Measurements from ENCODE around the gene HIBCH. TPM values are rescaled to one million over a fixed set of nuclear protein-coding genes. Genes with fewer than 3 reads are reported as not detected.
"Not testable (repeated sequence)": the region's sequence is repeated elsewhere in the genome, so short reads cannot be mapped to it uniquely, and the experiment has no call there.

HIBCH gene
- polyA plus RNA-seq, 1 experiment = 5.2 TPM

DNA sequence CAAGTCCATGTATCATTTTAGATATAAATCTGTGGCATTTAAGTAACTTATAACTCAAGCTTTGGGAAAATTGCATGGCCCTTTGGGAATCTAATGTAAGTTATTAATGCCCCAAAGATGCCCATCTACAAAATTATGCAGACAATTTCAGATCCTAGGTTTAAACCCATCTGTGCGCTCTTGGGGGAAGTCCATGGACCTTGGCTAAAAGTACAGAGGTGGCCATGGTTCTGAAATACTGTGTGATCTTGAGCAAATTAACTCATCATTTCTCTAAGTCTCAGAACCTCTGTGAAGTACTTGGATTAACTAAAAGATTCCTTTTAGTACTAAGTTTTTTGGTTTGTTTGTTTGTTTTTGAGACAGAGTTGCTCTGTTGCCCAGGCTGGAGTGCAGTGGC is 43.3 kb upstream of the HIBCH start:
- CTCF ChIA-PET = no interaction called here
- POLR2A ChIA-PET = no interaction called here
- no peak for TF ChIP-seq CTCF (IDR thresholded peaks at IDR 0.05; ENCODE audit: insufficient read depth, low read depth, low read length)
- Histone ChIP-seq H3K36me3 (ENCODE audit: control insufficient read depth, insufficient read depth, low read length) (peaks cover 1% of the 10 kb centered on the region), H3K4me3 (ENCODE audit: low read depth, low read length) (no peak overlapping the region), H3K27me3 (ENCODE audit: control insufficient read depth, insufficient read depth, low read length) (no peaks in the 10 kb centered on the region)
- no peak for DNase-seq (ENCODE audit: low read depth)

DNA sequence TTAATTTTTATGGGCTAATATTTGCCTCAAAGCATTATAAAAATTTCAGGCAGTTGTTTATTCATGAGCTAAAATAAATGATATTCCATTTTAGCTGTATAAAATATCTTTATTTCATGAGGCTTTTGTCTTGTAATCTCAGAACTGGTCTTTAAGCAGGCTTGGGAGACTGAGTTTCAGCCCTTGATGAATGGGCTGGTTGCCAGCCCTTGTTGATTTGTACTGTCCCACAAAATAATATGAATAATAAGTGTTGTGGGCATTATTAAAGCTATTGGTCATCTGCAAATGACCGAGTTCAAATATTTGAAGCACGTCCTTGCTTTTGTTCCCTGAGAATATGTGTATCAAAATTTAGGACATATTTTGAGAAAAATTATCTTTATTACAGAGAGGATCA is 41.9 kb upstream of the HIBCH start:
- TF ChIP-seq CTCF (IDR thresholded peaks at IDR 0.05; ENCODE audit: insufficient read depth, low read depth, low read length) = no peak
- DNase-seq (ENCODE audit: low read depth) = no peak
- CTCF ChIA-PET = interaction anchor here (0.9 to 1.0 kb wide), 2 partner anchors 18 to 48 kb away, joined by 3 read pairs; partner anchors contain the start of gene INPP1
- POLR2A ChIA-PET = no interaction called here
- Histone ChIP-seq H3K4me3 (ENCODE audit: low read depth, low read length) (no peak overlapping the region), H3K36me3 (ENCODE audit: control insufficient read depth, insufficient read depth, low read length) (peaks cover 1% of the 10 kb centered on the region; the same call in 1 of the 2 replicates), H3K27me3 (ENCODE audit: control insufficient read depth, insufficient read depth, low read length) (no peaks in the 10 kb centered on the region)

- DNase-seq (ENCODE audit: low read depth) = no peak
- Histone ChIP-seq H3K4me3 (ENCODE audit: low read depth, low read length) (no peak overlapping the region), H3K36me3 (ENCODE audit: control insufficient read depth, insufficient read depth, low read length) (peaks cover 1% of the 10 kb centered on the region; the same call in 1 of the 2 replicates), H3K27me3 (ENCODE audit: control insufficient read depth, insufficient read depth, low read length) (no peaks in the 10 kb centered on the region)
- ChIA-PET POLR2A (no interaction called here), CTCF (interaction anchor here (1.0 kb wide), 1 partner anchor 9 kb away, joined by 3 read pairs; no protein-coding TSS in a partner anchor)
- TF ChIP-seq CTCF (IDR thresholded peaks at IDR 0.05; ENCODE audit: insufficient read depth, low read depth, low read length) = no peak
Observed at GRCh38 chr2:190360965-190361364, 41.3 kb upstream of the HIBCH start.

- no peak overlapping the region for H3K4me3 ChIP-seq (ENCODE audit: low read depth, low read length)
- DNase-seq (ENCODE audit: low read depth) = no peak
- CTCF ChIA-PET = interaction anchor here (0.5 to 1.0 kb wide), 3 partner anchors 9 to 178 kb away, joined by 3 read pairs; no protein-coding TSS in a partner anchor
- POLR2A ChIA-PET = no interaction called here
- peaks cover 1% of the 10 kb centered on the region; the same call in 1 of the 2 replicates for H3K36me3 ChIP-seq (ENCODE audit: control insufficient read depth, insufficient read depth, low read length)
- no peak for TF ChIP-seq CTCF (IDR thresholded peaks at IDR 0.05; ENCODE audit: insufficient read depth, low read depth, low read length)
- H3K27me3 ChIP-seq (ENCODE audit: control insufficient read depth, insufficient read depth, low read length) = no peaks in the 10 kb centered on the region
Observed at GRCh38 chr2:190360561-190360960, 40.9 kb upstream of the HIBCH start.

DNA sequence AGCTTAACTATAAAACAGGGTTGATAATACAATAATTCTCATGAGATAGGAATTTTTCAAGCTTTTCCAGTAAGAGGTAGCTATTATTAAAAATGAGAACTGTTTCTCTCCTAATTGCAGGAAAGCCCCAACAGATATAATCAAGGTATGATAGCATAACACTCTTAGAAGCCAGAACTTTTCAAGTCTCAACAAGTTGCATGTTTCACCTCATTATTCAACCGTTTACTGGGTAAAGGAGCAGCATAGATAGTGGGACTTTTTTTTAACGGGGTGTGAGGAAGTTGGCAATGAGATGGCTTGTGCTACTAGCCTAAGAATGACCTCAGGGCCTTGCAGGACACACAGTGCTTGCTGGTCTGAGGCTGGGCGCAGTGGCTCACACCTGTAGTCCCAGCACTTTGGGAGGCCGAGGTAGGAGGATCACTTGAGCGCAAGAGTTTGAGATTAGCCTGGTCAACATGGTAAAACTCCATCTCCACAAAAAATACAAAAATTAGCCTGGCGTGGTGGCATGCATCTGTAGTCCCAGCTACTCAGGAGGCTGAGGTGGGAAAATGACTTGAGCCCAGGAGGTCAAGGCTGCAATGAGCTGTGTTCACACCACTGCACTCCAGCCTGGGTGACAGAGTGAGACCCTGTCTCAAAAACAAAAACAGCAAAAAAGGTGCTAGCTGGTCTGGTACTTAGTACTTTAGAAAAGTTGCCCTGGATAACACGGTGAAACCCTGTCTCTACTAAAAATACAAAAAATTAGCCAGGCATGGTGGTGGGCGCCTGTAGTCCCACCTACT is 39.2 kb upstream of the HIBCH start:
- POLR2A ChIA-PET; H3K36me3 ChIP-seq (ENCODE audit: control insufficient read depth, insufficient read depth, low read length); DNase-seq (ENCODE audit: low read depth); H3K4me3 ChIP-seq (ENCODE audit: low read depth, low read length); H3K27me3 ChIP-seq (ENCODE audit: control insufficient read depth, insufficient read depth, low read length): not testable (repeated sequence)
- CTCF ChIA-PET = interaction anchor here (1.8 kb wide), 1 partner anchor 9 kb away, joined by 4 read pairs; no protein-coding TSS in a partner anchor
